Fibroblast of lung (primary cell): ENCODE measurements around the gene CTNNA2. TPM values are rescaled to one million over a fixed set of nuclear protein-coding genes. Genes with fewer than 3 reads are reported as not detected.

ENCODE experiments used
- DNase-seq, 2 donors: peaks; one replicate each; pipeline versions ENCODE4 v3.0.0 to v3.0.0-alpha.2; 2010; ENCODE audit warnings: low read depth in 2 of 2
- H2AFZ ChIP-seq: 2 replicates; pipeline ENCODE4 v1.5.1; 2012; ENCODE audit warnings: low read length, control low read depth, inconsistent platforms
- H3K27ac ChIP-seq: 2 replicates; pipeline ENCODE4 v1.5.1; 2011; ENCODE audit warnings: low read length, control low read depth; ENCODE audit not compliant: insufficient read depth
- H3K27me3 ChIP-seq: 2 replicates; pipeline ENCODE4 v1.5.1; 2011; ENCODE audit warnings: mild to moderate bottlenecking, low read length; ENCODE audit not compliant: control insufficient read depth, insufficient read depth
- H3K36me3 ChIP-seq: 2 replicates; pipeline ENCODE4 v1.5.1; 2011; ENCODE audit warnings: low read length; ENCODE audit not compliant: control insufficient read depth, insufficient read depth
- H3K4me1 ChIP-seq: 2 replicates; pipeline ENCODE4 v1.5.1; 2011; ENCODE audit warnings: low read length; ENCODE audit not compliant: control insufficient read depth, insufficient read depth; ENCODE audit errors: extremely low read depth
- H3K4me2 ChIP-seq: 2 replicates; pipeline ENCODE4 v1.5.1; 2011; ENCODE audit warnings: low read length, control low read depth; ENCODE audit not compliant: insufficient read depth; ENCODE audit errors: extremely low read depth
- H3K4me3 ChIP-seq, 4 experiments: fragments of 200-600 bp in 1 of 4; sonication (generic) in 1 of 4; replicated peaks in 1 of 4; 2 replicates each; pipeline ENCODE4 v1.5.1; 2011 to 2016; ENCODE audit warnings: low read length in 4 of 4, low read depth in 3 of 4, mild to moderate bottlenecking in 3 of 4, control low read depth in 2 of 4, inconsistent platforms in 1 of 4, mixed read lengths in 1 of 4; ENCODE audit not compliant: insufficient read depth in 1 of 4; ENCODE audit errors: control extremely low read depth in 1 of 4
- H3K79me2 ChIP-seq: 2 replicates; pipeline ENCODE4 v1.5.1; 2012; ENCODE audit warnings: mild to moderate bottlenecking, low read length, inconsistent platforms; ENCODE audit not compliant: control insufficient read depth, insufficient read depth
- H3K9ac ChIP-seq: 2 replicates; pipeline ENCODE4 v1.5.1; 2011; ENCODE audit warnings: mild to moderate bottlenecking, low read length, control low read depth; ENCODE audit not compliant: insufficient read depth
- H3K9me3 ChIP-seq: 2 replicates; pipeline ENCODE4 v1.5.1; 2012; ENCODE audit warnings: low read depth, low read length; ENCODE audit not compliant: control insufficient read depth, insufficient read depth
- H4K20me1 ChIP-seq: 2 replicates; pipeline ENCODE4 v1.5.1; 2011; ENCODE audit warnings: low read length; ENCODE audit not compliant: control insufficient read depth, insufficient read depth; ENCODE audit errors: extremely low read depth
- EZH2 ChIP-seq: IDR thresholded peaks from 2 replicates; pipeline ENCODE4 v1.5.1; 2012; ENCODE audit warnings: low read length, control low read depth, mild to moderate bottlenecking; ENCODE audit errors: missing control alignments
- polyA plus RNA-seq, 2 donors: library from polyadenylated mRNA; depleted of rRNA in 1 of 2; stranded (reverse) in 1 of 2; unstranded in 1 of 2; fragments of >200 nt; gene quantifications; 2 replicates each; pipeline ENCODE4 v1.2.1, GENCODE V29; 2011 to 2012; ENCODE audit warnings: missing spikeins in 1 of 2
- total RNA-seq: library from RNA; depleted of rRNA; stranded (reverse); fragments of >200 nt; gene quantifications from 2 replicates; pipeline ENCODE4 v1.2.1, GENCODE V29; 2014
- TF ChIP-seq, protein P1 (sequence below), 2 donors: IDR thresholded peaks in 1 of 2; conservative IDR thresholded peaks in 1 of 2; 1 replicate in 1 of 2; 2 replicates in 1 of 2; pipeline ENCODE4 v1.5.1; 2011 to 2012; ENCODE audit warnings: low read length in 2 of 2, control low read depth in 1 of 2, inconsistent platforms in 1 of 2, low read depth in 1 of 2, mild to moderate bottlenecking in 1 of 2

The CTNNA2 gene
- total and polyA plus RNA-seq, 2 donors (not counting 1 experiment from before 2014, with no cell fraction given) = not detected

DNA sequence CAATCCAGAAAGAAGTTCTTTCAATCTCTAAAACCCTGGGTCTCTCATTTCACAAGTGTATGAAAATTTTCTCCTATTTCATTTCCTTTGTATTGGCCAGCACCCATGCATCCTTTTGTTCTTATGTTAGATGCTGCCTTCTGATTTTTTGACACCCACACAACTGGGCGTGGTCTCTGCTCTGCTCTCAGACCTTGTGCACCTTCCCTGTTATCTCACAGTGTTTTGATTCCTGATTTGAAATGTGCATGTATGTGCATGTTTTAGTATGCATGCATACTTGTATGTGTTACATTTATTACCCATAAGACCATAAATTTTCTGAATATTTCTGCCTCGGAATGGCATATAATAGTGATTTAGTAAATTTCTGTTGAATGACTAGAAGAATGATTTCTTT is 152.2 kb downstream of the CTNNA2 start:
- H3K79me2 ChIP-seq = no peaks in the 10 kb centered on the region
- DNase-seq = no peak
- H2AFZ ChIP-seq = no peak overlapping the region
- TF ChIP-seq, protein P1, sequence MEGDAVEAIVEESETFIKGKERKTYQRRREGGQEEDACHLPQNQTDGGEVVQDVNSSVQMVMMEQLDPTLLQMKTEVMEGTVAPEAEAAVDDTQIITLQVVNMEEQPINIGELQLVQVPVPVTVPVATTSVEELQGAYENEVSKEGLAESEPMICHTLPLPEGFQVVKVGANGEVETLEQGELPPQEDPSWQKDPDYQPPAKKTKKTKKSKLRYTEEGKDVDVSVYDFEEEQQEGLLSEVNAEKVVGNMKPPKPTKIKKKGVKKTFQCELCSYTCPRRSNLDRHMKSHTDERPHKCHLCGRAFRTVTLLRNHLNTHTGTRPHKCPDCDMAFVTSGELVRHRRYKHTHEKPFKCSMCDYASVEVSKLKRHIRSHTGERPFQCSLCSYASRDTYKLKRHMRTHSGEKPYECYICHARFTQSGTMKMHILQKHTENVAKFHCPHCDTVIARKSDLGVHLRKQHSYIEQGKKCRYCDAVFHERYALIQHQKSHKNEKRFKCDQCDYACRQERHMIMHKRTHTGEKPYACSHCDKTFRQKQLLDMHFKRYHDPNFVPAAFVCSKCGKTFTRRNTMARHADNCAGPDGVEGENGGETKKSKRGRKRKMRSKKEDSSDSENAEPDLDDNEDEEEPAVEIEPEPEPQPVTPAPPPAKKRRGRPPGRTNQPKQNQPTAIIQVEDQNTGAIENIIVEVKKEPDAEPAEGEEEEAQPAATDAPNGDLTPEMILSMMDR (conservative IDR thresholded peaks at IDR 0.05 in 1 of 2, IDR thresholded peaks at IDR 0.05 in 1 of 2; ENCODE audit: low read depth in 1 of 2, low read length in 2 of 2) = no peak
- TF ChIP-seq EZH2 = no peak
- H3K27ac ChIP-seq = no peak overlapping the region
- H3K9me3 ChIP-seq = no peaks in the 10 kb centered on the region
- no peak overlapping the region for H3K4me2 ChIP-seq
- no peaks in the 10 kb centered on the region for H3K36me3 ChIP-seq
- H3K4me3 ChIP-seq = no peak overlapping the region
- H3K27me3 ChIP-seq = no peaks in the 10 kb centered on the region
- no peak overlapping the region for H3K9ac ChIP-seq
- H3K4me1 ChIP-seq = no peaks in the 10 kb centered on the region
- H4K20me1 ChIP-seq = no peaks in the 10 kb centered on the region

GRCh38 chr2:79666430-79666829 is 153.6 kb downstream of the CTNNA2 start:
- TF ChIP-seq EZH2 = no peak
- TF ChIP-seq, protein P1 (conservative IDR thresholded peaks at IDR 0.05 in 1 of 2, IDR thresholded peaks at IDR 0.05 in 1 of 2; ENCODE audit: low read depth in 1 of 2, low read length in 2 of 2) = no peak
- Histone ChIP-seq H3K4me3 (no peak overlapping the region), H2AFZ (no peak overlapping the region), H3K27ac (no peak overlapping the region), H3K4me1 (no peaks in the 10 kb centered on the region), H4K20me1 (no peaks in the 10 kb centered on the region), H3K79me2 (no peaks in the 10 kb centered on the region), H3K36me3 (no peaks in the 10 kb centered on the region), H3K9ac (no peak overlapping the region), H3K9me3 (no peaks in the 10 kb centered on the region), H3K4me2 (no peak overlapping the region), H3K27me3 (no peaks in the 10 kb centered on the region)
- DNase-seq = no peak

DNA sequence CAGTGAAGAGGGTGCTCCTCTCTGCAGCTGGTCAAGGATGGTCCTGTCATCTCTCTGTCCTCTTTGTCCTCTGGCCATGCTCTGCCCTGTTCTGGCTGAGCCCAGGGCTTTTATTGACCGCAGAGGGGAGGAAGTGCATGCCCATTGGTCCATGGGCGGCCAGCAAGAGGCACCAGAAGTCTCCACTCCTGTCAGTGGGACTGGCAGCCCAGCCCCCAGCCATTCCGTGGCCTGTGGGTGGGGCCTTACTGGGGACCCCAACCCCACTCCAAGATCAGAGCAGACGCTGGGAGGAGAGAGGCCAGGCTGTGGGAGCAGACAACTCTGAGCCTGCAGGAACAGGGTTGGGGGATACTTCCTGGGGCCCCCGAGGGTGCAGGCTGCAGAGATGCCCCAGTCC is 156.9 kb downstream of the CTNNA2 start:
- Histone ChIP-seq H3K27ac (no peak overlapping the region), H3K4me3 (no peak overlapping the region), H2AFZ (no peak overlapping the region), H3K4me1 (no peaks in the 10 kb centered on the region), H4K20me1 (no peaks in the 10 kb centered on the region), H3K9me3 (no peaks in the 10 kb centered on the region), H3K4me2 (no peak overlapping the region), H3K79me2 (no peaks in the 10 kb centered on the region), H3K27me3 (no peaks in the 10 kb centered on the region), H3K9ac (no peak overlapping the region), H3K36me3 (no peaks in the 10 kb centered on the region)
- TF ChIP-seq, protein P1 (conservative IDR thresholded peaks at IDR 0.05 in 1 of 2, IDR thresholded peaks at IDR 0.05 in 1 of 2; ENCODE audit: low read depth in 1 of 2, low read length in 2 of 2) = no peak
- no peak for TF ChIP-seq EZH2
- DNase-seq = no peak
